ENCODE results near the gene CACNA1S.

The CACNA1S gene

GRCh38 chr1:201041011-201041410 is 71.2 kb downstream of the CACNA1S start:
- Histone ChIP-seq H3K36me3 (no peaks in the 10 kb centered on the region), H3K4me2 (no peak overlapping the region), H3K27me3 (peaks cover 0 to 22% (median 0%) of the 10 kb centered on the region in 11 experiments; a peak in 4 of 22 replicates), H3K9ac (no peak overlapping the region), H3K9me3 (replicated peaks in 1 of 11) (no peaks in the 10 kb centered on the region), H4K20me1 (peaks cover 0 to 5% (median 0%) of the 10 kb centered on the region in 11 experiments; a peak in 2 of 22 replicates), H3K4me1 (peaks cover 9 to 21% (median 13%) of the 10 kb centered on the region in 10 experiments; a peak in 19 of 20 replicates), H3K4me3 (no peak overlapping the region), H3K27ac (peak overlapping the region in 1 of 11 experiments; percentile 34; a peak in 1 of 22 replicates)
- no peak for TF ChIP-seq Cebpa-rat (IDR thresholded peaks at IDR 0.05)

GRCh38 chr1:201039876-201040275 is 72.3 kb downstream of the CACNA1S start:
- Histone ChIP-seq H3K36me3 (no peaks in the 10 kb centered on the region), H3K4me1 (peaks cover 4 to 15% (median 6%) of the 10 kb centered on the region in 10 experiments; a peak in 16 of 20 replicates), H3K4me2 (no peak overlapping the region), H3K9ac (no peak overlapping the region), H3K4me3 (no peak overlapping the region), H3K27me3 (peaks cover 0 to 15% (median 0%) of the 10 kb centered on the region in 11 experiments; a peak in 4 of 22 replicates), H3K27ac (no peak overlapping the region), H4K20me1 (peaks cover 0 to 5% (median 0%) of the 10 kb centered on the region in 11 experiments; a peak in 2 of 22 replicates), H3K9me3 (replicated peaks in 1 of 11) (no peaks in the 10 kb centered on the region)
- no peak for TF ChIP-seq Cebpa-rat (IDR thresholded peaks at IDR 0.05)

GRCh38 chr1:201039418-201039817 is 72.8 kb downstream of the CACNA1S start:
- H4K20me1 ChIP-seq: peaks cover 0 to 5% (median 0%) of the 10 kb centered on the region in 11 experiments; a peak in 2 of 22 replicates
- peaks cover 4 to 15% (median 6%) of the 10 kb centered on the region in 10 experiments; a peak in 16 of 20 replicates for H3K4me1 ChIP-seq
- no peak overlapping the region for H3K4me2 ChIP-seq
- TF ChIP-seq Cebpa-rat (IDR thresholded peaks at IDR 0.05): no peak
- H3K4me3 ChIP-seq: no peak overlapping the region
- no peaks in the 10 kb centered on the region for H3K36me3 ChIP-seq
- H3K27ac ChIP-seq: no peak overlapping the region
- peaks cover 0 to 11% (median 0%) of the 10 kb centered on the region in 11 experiments; a peak in 4 of 22 replicates for H3K27me3 ChIP-seq
- no peaks in the 10 kb centered on the region for H3K9me3 ChIP-seq (replicated peaks in 1 of 11)
- no peak overlapping the region for H3K9ac ChIP-seq

- Histone ChIP-seq H3K9me3 (replicated peaks in 1 of 11) (no peaks in the 10 kb centered on the region), H4K20me1 (peaks cover 0 to 5% (median 0%) of the 10 kb centered on the region in 11 experiments; a peak in 2 of 22 replicates), H3K36me3 (no peaks in the 10 kb centered on the region), H3K27ac (no peak overlapping the region), H3K4me2 (no peak overlapping the region), H3K4me1 (peaks cover 4 to 15% (median 6%) of the 10 kb centered on the region in 10 experiments; a peak in 16 of 20 replicates), H3K9ac (no peak overlapping the region), H3K27me3 (peaks cover 0 to under 1% (median 0%) of the 10 kb centered on the region in 11 experiments; a peak in 1 of 22 replicates), H3K4me3 (no peak overlapping the region)
- TF ChIP-seq Cebpa-rat (IDR thresholded peaks at IDR 0.05): no peak
These were observed 73.9 kb downstream of the CACNA1S start for GRCh38 chr1:201038186-201038876.

- H3K4me3 ChIP-seq: no peak overlapping the region
- H3K36me3 ChIP-seq: no peaks in the 10 kb centered on the region
- peaks cover 0 to 5% (median 0%) of the 10 kb centered on the region in 11 experiments; a peak in 1 of 22 replicates for H4K20me1 ChIP-seq
- H3K4me2 ChIP-seq: no peak overlapping the region
- no peak overlapping the region for H3K9ac ChIP-seq
- no peak overlapping the region for H3K27ac ChIP-seq
- peaks cover 0 to 4% (median 0%) of the 10 kb centered on the region in 10 experiments; a peak in 2 of 20 replicates for H3K4me1 ChIP-seq
- no peak for TF ChIP-seq Cebpa-rat (IDR thresholded peaks at IDR 0.05)
- H3K9me3 ChIP-seq (replicated peaks in 1 of 11): no peaks in the 10 kb centered on the region
- H3K27me3 ChIP-seq: no peaks in the 10 kb centered on the region; a peak in 1 of 22 replicates
These were observed 75.9 kb downstream of the CACNA1S start for GRCh38 chr1:201036188-201036842.

- H3K4me1 ChIP-seq: peaks cover 0 to 6% (median under 1%) of the 10 kb centered on the region in 10 experiments; a peak in 10 of 20 replicates
- no peaks in the 10 kb centered on the region for H3K9me3 ChIP-seq (replicated peaks in 1 of 11)
- no peak for TF ChIP-seq Cebpa-rat (IDR thresholded peaks at IDR 0.05)
- no peak overlapping the region for H3K4me2 ChIP-seq
- no peak overlapping the region for H3K9ac ChIP-seq
- no peak overlapping the region for H3K27ac ChIP-seq
- no peak overlapping the region for H3K4me3 ChIP-seq
- H4K20me1 ChIP-seq: no peaks in the 10 kb centered on the region
- H3K36me3 ChIP-seq: no peaks in the 10 kb centered on the region
- no peaks in the 10 kb centered on the region; a peak in 1 of 22 replicates for H3K27me3 ChIP-seq
These were observed 77.6 kb downstream of the CACNA1S start for GRCh38 chr1:201034671-201035070.

GRCh38 chr1:201032408-201032807 is 79.8 kb downstream of the CACNA1S start:
- Histone ChIP-seq H3K4me3 (no peak overlapping the region), H3K36me3 (no peaks in the 10 kb centered on the region), H3K9ac (no peak overlapping the region), H3K27ac (no peak overlapping the region), H3K9me3 (replicated peaks in 1 of 11) (no peaks in the 10 kb centered on the region), H3K4me2 (no peak overlapping the region), H3K4me1 (peaks cover 21 to 28% (median 23%) of the 10 kb centered on the region in 10 experiments), H3K27me3 (no peaks in the 10 kb centered on the region; a peak in 1 of 22 replicates), H4K20me1 (no peaks in the 10 kb centered on the region)
- TF ChIP-seq Cebpa-rat (IDR thresholded peaks at IDR 0.05): no peak

- Histone ChIP-seq H3K27me3 (no peaks in the 10 kb centered on the region; a peak in 1 of 22 replicates), H3K27ac (peak overlapping the region in 4 of 11 experiments; percentile 13 to 92 (median 90); a peak in 5 of 22 replicates), H3K9me3 (replicated peaks in 1 of 11) (no peaks in the 10 kb centered on the region), H3K9ac (peak overlapping the region in 2 of 11 experiments; percentile 78 to 84; a peak in 1 of 22 replicates), H3K36me3 (no peaks in the 10 kb centered on the region), H3K4me2 (peak overlapping the region; percentile 84 to 100 (median 96)), H3K4me3 (no peak overlapping the region), H4K20me1 (peaks cover 0 to 20% (median 0%) of the 10 kb centered on the region in 11 experiments; a peak in 5 of 22 replicates), H3K4me1 (peaks cover 57 to 65% (median 59%) of the 10 kb centered on the region in 10 experiments)
- TF ChIP-seq Cebpa-rat (IDR thresholded peaks at IDR 0.05): no peak
These were observed 83.8 kb downstream of the CACNA1S start for GRCh38 chr1:201028461-201028889.

- peak overlapping the region in 9 of 11 experiments; percentile 68 to 92 (median 87); a peak in 18 of 22 replicates for H3K27ac ChIP-seq
- H3K9ac ChIP-seq: peak overlapping the region in 10 of 11 experiments; percentile 17 to 84 (median 70); a peak in 19 of 22 replicates
- no peak for TF ChIP-seq Cebpa-rat (IDR thresholded peaks at IDR 0.05)
- H4K20me1 ChIP-seq: peaks cover 0 to 20% (median 0%) of the 10 kb centered on the region in 11 experiments; a peak in 8 of 22 replicates
- peak overlapping the region; percentile 84 to 100 (median 96) for H3K4me2 ChIP-seq
- H3K9me3 ChIP-seq (replicated peaks in 1 of 11): no peaks in the 10 kb centered on the region
- H3K4me1 ChIP-seq: peaks cover 66 to 75% (median 70%) of the 10 kb centered on the region in 10 experiments
- no peaks in the 10 kb centered on the region for H3K36me3 ChIP-seq
- H3K27me3 ChIP-seq: no peaks in the 10 kb centered on the region; a peak in 1 of 22 replicates
- H3K4me3 ChIP-seq: peak overlapping the region in 8 of 10 experiments; percentile 34 to 56 (median 49); a peak in 15 of 20 replicates
These were observed 85.4 kb downstream of the CACNA1S start for GRCh38 chr1:201026836-201027235.

All from BLaER1 treated with 17β-estradiol and CSF1 and Interleukin-3, amounts not matched to agents 10 nM and 100 nM (cell line).